DMS53 treated with DMSO at 0.1 percent for 48 hours (cell line): ENCODE results near the gene ARID5B.

Source experiments
- DNase-seq: peaks from one replicate; lab custom pipeline; 2025; ENCODE audit not compliant: unreplicated experiment; lab: John Stamatoyannopoulos, UW

ARID5B gene

DNA sequence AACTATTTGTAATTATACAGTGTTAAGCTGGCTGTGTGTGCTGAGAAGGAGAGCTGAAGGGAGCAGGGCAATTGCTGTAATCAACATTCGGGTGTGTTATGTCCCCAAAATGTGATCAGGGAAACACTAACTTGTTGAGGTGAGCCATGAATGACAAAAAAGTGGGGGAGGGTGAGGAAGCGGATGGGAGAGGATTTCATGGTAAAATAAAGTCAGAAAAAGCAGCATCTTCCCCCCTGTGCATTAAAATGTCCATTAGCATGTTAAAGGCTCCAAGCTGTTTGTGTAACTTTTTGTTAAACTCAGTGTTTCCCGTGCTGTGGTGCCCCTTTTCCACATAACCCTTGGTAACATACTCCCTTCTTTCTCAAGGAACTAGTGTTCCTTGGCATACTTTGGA is 84.9 kb downstream of the ARID5B start:
- no peak for DNase-seq

DNA sequence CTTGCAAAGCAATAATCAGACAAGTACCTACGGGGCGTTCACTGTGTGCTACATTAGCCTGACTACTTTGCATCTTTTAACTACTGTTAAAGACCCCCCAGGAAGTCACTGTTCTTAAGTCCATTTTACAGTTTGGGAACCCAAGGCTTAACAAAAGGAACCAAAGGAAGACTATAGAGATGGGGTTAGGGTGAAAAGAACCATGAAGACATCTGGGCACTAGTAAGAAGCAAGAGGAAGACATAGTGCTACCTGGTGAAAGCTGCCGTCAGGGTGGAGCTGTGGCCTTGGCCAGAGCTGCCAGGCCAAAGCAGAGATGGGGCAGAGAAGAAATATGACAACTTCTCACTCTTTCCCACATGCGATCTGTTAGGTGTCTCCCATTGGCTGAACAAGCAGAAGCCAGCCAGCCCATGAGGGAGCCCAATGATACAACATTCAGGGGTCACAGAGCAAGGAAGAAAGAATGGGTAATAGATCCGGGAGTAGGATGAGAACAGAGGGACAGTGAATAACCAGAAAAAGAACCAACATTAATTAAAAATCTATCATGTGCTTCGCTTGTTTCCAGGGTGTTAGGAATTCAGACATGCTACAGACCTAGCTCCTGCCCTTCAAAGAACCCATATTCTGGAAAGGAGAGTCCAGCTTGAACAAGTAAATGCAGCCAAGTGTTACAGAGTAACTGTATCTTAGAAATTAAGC is 85.4 kb downstream of the ARID5B start:
- no peak for DNase-seq

DNA sequence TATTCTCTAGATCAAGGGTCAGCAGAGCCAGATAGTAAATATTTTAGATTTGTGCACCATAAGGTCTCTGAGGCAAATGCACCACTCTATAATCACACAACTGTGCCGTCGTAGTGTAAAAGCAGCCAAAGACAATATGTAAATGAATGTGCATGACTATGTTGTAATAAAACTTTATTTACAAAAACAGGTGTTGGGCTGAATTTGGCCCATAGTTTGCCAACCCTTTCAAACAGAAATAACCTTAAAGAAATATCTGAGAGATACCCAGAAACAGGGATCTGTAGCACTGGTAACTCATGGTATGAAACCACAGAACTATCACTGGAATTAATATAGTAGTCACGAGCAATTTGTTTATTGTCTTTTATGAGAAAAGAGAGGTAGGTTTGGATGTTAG is 86.0 kb downstream of the ARID5B start:
- DNase-seq = no peak

DNA sequence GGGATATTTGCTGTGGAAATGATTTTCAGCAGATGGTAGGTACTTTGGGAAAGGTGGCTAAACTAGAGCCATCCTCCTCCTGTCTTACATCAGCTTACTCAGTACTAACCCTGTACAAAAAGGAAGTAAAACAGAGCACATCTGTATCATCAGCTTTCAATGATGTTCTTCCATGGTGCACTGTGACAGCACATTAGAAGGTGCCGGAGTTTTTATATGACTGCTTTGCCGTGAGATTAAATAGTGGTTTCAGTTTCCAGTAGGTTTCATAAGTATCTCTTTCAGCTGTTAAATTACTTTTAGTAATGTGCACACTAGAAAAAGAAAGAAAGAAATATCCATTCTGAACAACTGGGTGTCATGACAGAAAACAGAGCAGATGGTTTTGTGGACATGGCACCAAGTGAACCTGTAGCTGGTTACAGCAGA is 86.5 kb downstream of the ARID5B start:
- no peak for DNase-seq

DNA sequence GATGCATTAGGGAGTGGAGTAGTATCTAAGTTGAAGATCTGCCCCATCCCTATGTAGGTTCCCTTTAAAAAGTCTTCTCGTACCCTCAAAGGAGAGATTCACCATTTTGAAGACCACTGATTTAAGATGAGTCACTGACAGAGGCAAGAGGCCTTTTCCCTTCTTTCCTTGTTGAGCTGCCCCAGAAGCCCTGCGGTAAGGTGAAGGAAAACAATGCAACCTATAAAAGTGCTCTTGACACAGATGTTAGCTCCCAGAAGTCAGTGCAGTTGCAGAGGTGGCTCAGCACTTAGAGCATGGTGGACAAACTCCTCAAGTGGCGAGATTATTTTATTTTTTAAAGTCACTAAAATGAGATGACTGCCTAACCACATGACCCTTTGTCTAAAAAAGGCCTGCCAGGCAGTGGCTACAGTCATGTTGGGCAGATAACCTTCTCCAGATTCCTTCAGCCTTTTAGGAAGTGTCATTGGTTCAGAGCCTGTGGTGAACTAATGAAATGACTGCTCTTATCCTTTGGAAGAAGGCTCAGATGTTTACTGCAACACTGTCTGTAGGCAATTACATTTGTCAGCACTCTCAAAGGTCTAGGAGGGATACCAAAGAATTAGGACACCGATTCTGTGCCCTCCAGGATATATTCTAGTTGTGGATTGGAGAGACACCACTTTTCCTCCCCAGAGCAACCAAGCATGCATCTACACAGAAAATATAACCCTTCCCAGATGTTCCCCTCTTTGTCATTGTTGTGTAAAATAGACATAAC is 88.7 kb downstream of the ARID5B start:
- no peak for DNase-seq

DNA sequence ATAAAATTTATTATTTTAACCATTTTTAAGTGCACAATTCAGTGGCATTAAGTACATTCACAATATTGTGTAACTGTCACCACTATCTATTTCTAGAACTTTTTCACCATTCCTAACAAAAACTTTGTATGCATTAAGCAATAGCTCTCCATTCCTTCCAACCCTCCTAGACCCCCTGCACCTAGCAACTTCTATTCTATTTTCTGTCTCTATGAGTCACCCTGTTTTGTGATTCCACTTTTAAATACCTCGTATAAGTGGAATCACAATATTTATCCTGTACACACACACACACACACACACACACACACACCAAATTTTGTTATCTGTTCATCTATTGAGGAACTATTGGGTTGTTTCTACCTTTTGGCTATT is 89.2 kb downstream of the ARID5B start:
- DNase-seq = no peak

DNA sequence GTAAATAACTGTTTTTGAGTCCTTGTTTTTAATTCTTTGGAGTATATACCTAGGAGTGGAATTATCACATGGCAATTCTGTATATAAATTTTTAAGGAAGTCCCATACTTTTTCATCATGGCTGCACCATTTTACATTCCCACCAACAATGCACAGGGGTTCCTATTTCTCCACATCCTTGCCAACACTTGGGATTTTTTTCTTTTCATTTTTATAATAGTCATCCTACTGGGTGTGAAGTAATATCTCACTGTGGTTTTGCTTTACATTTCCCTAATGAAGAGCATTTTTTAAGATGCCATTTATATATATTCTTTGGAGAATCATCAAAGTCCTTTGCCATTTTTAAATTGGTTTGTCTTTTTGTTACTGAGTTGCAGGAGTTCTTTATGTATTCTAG is 89.7 kb downstream of the ARID5B start:
- no peak for DNase-seq

DNA sequence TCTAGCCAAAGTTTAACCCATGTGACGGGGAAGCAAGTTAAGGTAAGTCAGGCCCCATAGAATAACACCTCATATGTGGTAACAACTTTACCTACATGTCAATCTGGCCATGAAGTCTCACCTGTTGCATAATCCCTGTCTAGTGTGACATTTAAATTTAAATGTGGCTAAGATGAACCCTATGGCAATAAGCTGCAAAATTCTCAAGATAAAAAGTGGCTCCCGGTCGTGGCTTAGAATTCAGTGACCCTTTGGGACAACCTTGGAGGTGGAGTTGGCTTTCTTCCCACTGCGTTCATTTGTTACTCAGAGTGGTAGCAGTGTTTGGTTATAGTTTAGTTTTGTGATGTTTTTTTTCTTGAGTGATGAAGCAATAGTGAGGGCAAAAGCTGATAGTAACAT is 90.6 kb downstream of the ARID5B start:
- no peak for DNase-seq

DNA sequence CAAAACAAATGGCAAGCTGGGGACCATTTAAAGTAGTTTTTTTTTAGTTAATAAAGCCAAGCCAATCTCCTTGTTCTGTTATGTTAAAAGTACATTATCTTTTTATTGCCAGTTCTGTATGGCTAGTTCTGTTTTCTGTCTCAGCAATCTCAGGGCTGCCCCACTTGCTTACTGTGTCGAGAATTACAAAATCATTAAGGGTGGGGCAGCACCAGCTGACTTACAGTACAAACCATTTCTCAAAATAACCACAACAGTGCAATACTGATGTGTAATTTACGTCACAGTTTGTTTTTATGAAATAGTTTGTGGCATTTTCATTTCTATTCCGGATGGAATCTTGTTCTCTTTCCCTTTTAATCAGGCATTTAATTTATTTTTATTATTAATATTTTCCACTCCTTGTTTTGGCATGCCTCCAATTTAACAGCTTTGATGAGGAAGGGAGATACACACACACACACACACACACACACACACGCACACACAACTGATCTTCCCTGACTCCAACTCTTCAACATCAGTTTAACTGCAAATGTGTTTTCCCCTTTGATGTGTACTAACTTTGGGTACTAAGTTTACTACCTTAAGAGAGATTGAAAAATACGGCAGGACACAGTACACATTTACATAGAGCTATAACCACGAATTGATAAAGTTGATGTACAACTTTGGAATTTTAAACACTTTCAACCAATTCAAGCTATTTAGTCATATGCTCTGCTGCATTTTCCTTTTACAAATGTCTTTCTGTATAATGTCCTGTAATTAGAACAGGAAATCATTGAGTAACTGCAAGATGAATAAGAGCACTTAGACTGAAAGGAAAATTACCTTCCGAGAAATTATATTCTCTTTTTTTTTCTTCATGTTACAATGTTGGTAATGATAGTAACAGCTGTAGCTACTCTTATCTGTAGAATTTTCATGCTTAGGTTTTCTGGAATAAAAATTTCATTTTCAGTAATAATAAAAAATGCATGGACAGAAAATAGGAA is 91.5 kb downstream of the ARID5B start:
- DNase-seq = no peak

DNA sequence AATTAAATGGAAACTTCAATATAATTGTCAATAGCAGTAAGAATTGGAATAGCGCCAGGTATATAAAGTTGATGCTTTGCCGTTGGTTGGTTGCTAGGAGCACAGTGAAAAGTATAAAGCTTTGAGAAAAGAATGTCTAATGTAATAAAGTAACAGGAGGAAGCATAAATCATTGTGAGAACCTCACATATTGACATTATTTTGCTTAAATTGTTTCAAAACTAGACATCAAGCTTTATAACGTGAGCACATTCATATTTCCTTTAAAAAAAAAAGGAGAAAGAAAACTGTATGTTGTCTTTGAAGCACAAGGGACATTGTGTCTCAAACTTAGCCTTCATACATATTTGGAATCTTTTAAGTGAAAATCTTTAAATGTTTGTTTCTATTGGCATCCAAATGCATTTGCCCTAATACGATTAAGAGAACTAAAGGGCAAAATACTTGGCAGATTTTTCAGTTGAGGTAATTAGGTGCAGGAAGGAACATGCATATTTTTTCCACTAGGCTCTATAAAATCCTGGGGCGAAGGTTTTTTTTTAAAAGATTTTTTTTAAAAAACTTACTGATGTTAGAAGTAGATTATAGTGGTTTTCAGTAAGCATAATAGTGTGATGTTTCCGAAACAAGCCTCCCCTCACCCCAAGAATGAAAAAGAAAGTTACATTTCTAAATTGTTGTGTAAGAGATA is 92.4 kb downstream of the ARID5B start:
- DNase-seq = no peak

DNA sequence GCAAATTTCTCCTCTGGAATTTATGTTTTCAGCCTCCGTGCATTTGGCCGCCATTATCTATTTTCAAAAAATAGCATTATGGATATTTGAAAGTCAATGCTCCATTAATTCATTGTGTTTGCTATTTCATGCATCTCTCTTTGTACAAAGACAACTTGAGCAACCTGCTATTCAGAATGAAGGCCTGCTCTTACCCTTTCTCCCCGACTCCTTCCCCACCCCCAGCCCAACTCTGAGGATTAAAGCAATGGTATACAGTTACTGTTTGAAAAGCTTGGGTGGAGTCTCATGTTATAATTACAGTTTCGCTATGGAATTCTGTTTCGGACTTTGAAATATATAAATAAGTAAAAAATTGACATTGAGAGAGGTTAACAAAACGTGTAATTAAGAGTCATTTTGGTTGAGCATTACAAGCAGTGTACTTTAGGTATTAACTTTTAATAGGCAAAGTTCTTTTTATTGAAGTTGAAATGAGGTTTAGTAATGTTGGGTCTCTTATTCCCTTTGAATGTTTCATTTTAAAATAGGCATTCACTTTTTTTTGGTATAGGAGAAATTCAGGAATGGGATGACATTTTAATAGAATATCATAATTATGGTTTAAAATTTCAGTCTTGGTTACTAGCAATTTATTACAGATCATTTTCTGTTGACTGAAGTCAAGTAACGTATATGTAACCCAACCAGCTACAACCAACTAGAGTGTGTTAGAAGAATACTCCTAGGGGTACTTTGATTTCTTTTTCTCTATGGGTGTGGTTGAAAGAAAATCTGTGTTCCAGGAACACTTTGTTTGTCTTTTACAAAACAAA is 93.1 kb downstream of the ARID5B start:
- no peak for DNase-seq

DNA sequence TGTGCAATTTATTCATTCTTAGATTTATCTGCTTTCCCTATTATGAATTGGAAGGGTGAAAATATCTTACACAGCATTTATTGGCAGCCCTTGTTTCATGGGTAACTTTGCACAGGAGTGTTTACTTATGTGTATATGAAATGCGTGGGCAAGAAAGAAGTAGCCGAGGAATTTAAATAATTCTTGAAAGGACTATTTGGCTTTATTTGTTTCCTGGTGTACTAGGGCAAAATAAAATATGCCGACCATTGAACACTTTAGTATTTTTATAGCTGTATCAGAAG is 93.7 kb downstream of the ARID5B start:
- no peak for DNase-seq

DNA sequence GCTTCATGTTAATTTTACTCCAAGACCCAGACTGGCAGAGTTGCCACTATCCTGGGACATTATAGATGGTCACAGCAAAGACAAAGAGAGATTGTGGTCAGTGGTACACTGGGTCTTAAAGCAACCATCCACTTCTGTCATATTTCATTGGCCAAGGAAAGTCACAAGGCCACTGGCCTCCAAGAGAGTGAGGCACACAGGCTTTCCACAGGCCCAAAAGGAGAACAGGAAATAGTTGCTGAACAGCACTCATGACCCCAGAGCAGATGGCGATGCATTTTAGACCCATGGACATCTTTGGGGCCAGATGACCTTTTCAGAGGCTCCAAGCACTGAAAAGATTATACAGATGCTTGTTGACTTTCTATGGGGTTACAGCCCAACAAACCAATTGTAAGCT is 97.4 kb downstream of the ARID5B start:
- no peak for DNase-seq

DNA sequence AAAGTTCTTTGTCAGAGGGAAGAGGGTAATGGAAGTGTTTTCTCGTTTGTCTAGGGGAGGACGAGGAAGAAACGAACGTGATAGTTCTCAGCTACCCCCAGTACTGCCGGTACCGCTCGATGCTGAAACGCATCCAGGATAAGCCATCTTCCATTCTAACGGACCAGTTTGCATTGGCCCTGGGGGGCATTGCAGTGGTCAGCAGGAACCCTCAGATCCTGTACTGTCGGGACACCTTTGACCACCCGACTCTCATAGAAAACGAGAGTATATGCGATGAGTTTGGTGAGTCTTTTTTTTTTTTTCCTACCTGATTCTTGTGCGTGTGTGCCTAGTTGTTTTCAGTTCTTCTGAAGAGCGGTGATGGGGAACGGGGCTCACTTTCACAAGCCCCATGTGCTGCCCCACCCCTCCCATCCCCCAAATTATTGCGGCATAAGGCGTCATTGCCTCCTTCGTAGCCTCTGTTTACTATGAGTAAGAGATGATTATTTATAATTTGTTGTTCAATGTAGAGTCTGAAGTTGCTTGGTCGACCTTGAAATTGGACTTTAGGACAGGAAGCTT is 98.6 kb downstream of the ARID5B start:
- DNase-seq = no peak

DNA sequence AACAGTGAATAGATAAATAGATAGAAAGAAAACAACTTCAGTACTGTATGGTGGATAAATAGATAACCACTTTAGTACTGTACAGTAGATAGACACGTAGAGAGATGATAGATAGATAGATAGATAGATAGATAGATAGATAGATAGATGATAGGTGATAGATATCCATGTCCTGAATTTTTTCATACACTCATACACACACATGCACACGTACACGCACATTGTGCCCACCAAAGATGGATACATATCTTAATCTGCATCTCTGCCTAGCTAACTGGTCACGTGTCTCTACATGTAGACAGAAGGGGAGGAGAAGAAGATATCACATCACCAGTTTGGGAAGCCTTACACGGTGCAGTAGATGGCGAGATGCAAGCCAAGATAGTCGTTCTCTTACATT is 99.2 kb downstream of the ARID5B start:
- no peak for DNase-seq

DNA sequence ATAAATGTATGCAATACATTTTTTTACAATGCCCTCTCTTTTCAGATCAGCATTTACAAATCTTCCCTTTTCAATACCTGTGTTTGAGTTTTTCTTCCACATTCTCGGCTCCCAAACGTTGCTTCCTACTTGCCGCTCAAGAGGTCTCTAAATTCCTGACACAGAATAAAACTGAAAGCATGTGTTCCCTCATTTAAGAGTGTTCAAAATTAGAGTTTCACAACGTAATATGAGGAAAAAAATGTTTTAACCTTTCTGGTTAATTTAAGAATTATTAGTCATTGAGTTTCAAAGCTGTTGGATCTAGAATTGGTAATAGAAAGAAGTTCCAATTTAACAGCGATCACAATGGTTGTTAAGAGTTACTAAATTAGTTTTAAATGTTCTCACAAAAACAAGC is 100.4 kb downstream of the ARID5B start:
- no peak for DNase-seq

DNA sequence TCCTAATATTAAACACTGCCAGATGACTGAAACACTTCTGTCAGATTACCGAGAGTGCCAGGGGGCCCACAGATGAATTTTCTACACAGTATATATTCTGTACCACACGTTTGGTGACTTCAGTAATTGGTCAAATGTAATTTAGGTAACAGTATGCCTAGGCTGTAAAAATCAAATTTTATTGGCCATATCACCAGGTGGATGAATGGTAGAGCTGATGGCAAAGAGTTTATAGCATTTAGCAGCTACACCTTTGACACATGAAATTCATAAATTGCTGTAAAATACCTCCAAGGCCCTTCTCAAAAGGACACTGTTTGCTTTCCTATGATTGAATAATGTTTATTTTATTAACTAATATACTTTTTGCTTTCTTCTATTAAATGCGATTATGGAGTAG is 101.3 kb downstream of the ARID5B start:
- DNase-seq = no peak

DNA sequence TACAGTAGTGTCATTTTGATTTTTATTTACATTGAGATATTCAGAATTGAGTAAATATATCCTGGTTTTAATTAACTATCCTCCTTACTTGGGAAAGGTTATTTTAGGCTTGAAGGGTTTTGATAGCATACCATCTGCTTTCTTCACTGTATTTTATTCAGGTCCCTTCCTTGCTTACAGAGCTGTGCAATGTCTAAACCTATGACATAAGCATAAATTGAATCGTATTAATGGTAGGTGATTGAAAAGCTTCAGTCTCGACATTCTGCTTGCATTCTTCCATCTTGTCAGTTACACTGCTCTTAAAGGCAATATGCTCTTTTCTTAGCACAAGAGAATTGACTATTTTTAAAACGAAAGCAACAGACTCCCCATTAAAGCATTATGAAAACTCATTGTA is 102.5 kb downstream of the ARID5B start:
- no peak for DNase-seq

DNA sequence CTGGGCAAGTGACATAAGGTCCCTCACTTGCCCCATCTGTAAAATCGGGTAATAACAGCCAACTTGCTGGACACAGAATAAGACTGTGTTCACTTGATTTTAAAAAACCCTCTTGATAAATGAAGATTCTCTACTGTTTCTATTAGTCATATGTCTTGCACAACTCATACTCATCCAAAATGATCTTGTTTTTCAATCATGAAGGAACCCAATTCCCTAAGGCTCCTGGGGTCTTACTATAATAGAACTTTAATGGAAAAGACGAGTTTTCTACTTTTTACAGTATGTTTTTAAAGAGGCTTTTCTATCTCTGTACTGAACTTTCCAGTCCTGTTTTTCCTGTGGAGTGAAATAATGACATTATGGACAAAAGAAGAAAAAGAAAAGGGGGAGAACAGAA is 103.8 kb downstream of the ARID5B start:
- no peak for DNase-seq

DNA sequence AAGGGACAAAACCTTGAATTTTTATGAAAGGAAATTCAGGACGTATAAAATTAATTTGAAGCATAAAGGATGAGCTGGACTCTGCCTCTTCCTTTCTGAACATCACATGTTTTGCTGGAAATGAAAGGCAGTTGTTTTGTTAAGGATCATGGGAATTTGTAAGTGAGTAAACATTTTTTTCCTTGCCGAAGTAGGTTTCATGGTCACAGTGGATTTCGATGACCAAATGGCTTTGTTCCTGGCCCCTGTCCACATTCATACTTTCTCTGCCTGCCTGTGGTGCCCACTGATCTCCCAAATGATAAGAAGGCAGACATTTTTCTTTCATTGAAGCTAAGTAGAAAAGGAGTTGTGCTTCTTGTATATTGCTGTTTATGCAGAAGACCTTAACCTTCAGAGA is 104.2 kb downstream of the ARID5B start:
- no peak for DNase-seq
